Mesothelial cell of epicardium (in vitro differentiated cells): Measurements from ENCODE around the gene PHF19. TPM values are rescaled to one million over a fixed set of nuclear protein-coding genes. Genes with fewer than 3 reads are reported as not detected.

ENCODE experiments used
- DNase-seq, 2 experiments: peaks; one replicate each; pipeline ENCODE4 v3.0.0; 2021; ENCODE audit warnings: low spot score in 2 of 2; ENCODE audit not compliant: unreplicated experiment in 2 of 2
- H3K27ac Mint-ChIP-seq: 2 replicates; pipeline ENCODE4 v1.8.0; 2021; ENCODE audit warnings: mixed read lengths
- H3K27me3 Mint-ChIP-seq: 2 replicates; pipeline ENCODE4 v1.8.0; 2021; ENCODE audit warnings: low read depth, mixed read lengths
- H3K36me3 Mint-ChIP-seq: 2 replicates; pipeline ENCODE4 v1.8.0; 2021; ENCODE audit warnings: mixed read lengths
- H3K4me1 Mint-ChIP-seq: 2 replicates; pipeline ENCODE4 v1.8.0; 2021; ENCODE audit warnings: mixed read lengths
- H3K4me3 Mint-ChIP-seq: 2 replicates; pipeline ENCODE4 v1.8.0; 2021; ENCODE audit warnings: mild to moderate bottlenecking, moderate library complexity, mixed read lengths
- H3K9me3 Mint-ChIP-seq: 2 replicates; pipeline ENCODE4 v1.8.0; 2021; ENCODE audit warnings: mixed read lengths
- total RNA-seq: library from RNA; stranded (reverse); gene quantifications from 3 replicates; pipeline ENCODE4 v1.2.1, GENCODE V29; 2021
- TF ChIP-seq, protein P1 (sequence below): fragments of 200-600 bp; sonication (generic); IDR thresholded peaks from one replicate; pipeline ENCODE4 v1.5.0; 2021; ENCODE audit warnings: antibody characterized with exemption; ENCODE audit not compliant: unreplicated experiment

Gene PHF19
- total RNA-seq, 1 donor from 2014 or later = 41.6 TPM

DNA sequence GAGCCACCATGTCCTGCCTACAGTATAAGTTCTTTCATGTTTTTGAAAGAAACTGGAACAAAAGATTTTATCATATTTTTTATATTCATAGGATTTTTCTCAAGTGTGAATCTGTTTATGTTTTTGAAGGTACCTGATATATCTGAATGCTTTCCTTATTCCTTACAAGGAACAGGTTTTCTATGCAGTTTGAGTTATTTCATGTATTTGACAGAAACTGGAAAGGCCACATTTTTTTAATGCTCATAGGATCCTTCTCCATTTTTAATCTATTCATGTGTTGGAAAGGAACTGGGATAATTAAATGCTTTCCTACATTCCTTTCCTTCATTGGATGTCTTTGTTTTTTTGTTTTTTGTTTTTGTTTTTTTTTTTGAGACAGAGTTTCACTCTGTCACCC lies 68.1 kb downstream of the PHF19 start:
- H3K27me3 Mint-ChIP-seq = no peaks in the 10 kb centered on the region
- no peak for DNase-seq
- H3K9me3 Mint-ChIP-seq = peaks cover 44% of the 10 kb centered on the region
- no peak overlapping the region for H3K4me3 Mint-ChIP-seq
- H3K4me1 Mint-ChIP-seq = no peaks in the 10 kb centered on the region
- TF ChIP-seq, protein P1, sequence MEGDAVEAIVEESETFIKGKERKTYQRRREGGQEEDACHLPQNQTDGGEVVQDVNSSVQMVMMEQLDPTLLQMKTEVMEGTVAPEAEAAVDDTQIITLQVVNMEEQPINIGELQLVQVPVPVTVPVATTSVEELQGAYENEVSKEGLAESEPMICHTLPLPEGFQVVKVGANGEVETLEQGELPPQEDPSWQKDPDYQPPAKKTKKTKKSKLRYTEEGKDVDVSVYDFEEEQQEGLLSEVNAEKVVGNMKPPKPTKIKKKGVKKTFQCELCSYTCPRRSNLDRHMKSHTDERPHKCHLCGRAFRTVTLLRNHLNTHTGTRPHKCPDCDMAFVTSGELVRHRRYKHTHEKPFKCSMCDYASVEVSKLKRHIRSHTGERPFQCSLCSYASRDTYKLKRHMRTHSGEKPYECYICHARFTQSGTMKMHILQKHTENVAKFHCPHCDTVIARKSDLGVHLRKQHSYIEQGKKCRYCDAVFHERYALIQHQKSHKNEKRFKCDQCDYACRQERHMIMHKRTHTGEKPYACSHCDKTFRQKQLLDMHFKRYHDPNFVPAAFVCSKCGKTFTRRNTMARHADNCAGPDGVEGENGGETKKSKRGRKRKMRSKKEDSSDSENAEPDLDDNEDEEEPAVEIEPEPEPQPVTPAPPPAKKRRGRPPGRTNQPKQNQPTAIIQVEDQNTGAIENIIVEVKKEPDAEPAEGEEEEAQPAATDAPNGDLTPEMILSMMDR = no peak
- H3K27ac Mint-ChIP-seq = no peak overlapping the region
- H3K36me3 Mint-ChIP-seq = peaks cover 39% of the 10 kb centered on the region

- DNase-seq = no peak
- H3K36me3 Mint-ChIP-seq = peaks cover 41% of the 10 kb centered on the region
- no peak overlapping the region for H3K27ac Mint-ChIP-seq
- H3K4me3 Mint-ChIP-seq = no peak overlapping the region
- no peaks in the 10 kb centered on the region for H3K4me1 Mint-ChIP-seq
- H3K9me3 Mint-ChIP-seq = peaks cover 47% of the 10 kb centered on the region
- H3K27me3 Mint-ChIP-seq = no peaks in the 10 kb centered on the region
- TF ChIP-seq, protein P1 = no peak
Measured at GRCh38 chr9:120807607-120808379, 69.2 kb downstream of the PHF19 start.

Other genes starting within 250 kb of the PHF19 start
- 15.7 to 16.3 TPM (median 15.7 TPM) in 3 replicates for gene MEGF9, start 162.7 kb downstream of the PHF19 start, total RNA-seq
- gene FBXW2, start 83.8 kb downstream of the PHF19 start, total RNA-seq = 67.5 to 69.5 TPM (median 68.6 TPM) in 3 replicates
- 46.9 to 57.3 TPM (median 56.1 TPM) in 3 replicates for gene PSMD5, start 34.3 kb downstream of the PHF19 start, total RNA-seq
- gene TRAF1, start 49.6 kb upstream of the PHF19 start, total RNA-seq = 7.7 to 8.2 TPM (median 8.0 TPM) in 3 replicates
- gene C5, start 173.1 kb upstream of the PHF19 start, total RNA-seq = 3.1 to 4.0 TPM (median 4.0 TPM) in 3 replicates
- 23.3 to 26.1 TPM (median 23.8 TPM) in 3 replicates for gene CNTRL, start 197.8 kb upstream of the PHF19 start, total RNA-seq